HEK293 (cell line): ENCODE results near the gene TOP3A.

Experiments used
- BCL11B ChIP-seq: fragments of 450-650 bp; formaldehyde crosslinking; IDR thresholded peaks from 2 replicates; pipeline ENCODE4 v1.5.1; 2016; ENCODE audit warnings: low read depth, missing biosample characterization, missing genetic modification characterization
- BCL6B ChIP-seq: fragments of 450-650 bp; formaldehyde crosslinking; IDR thresholded peaks from 2 replicates; pipeline ENCODE4 v1.5.1; 2017; ENCODE audit warnings: missing biosample characterization, missing genetic modification characterization
- HOXA7 ChIP-seq: sonication (generic); formaldehyde crosslinking; IDR thresholded peaks from 2 replicates; pipeline ENCODE4 v1.8.1; 2022; ENCODE audit warnings: missing genetic modification reagents, borderline replicate concordance
- PRDM6 ChIP-seq: fragments of 450-650 bp; formaldehyde crosslinking; IDR thresholded peaks from 2 replicates; pipeline ENCODE4 v1.5.1; 2017; ENCODE audit warnings: missing biosample characterization, missing genetic modification characterization
- SCRT2 ChIP-seq: fragments of 450-650 bp; formaldehyde crosslinking; IDR thresholded peaks from 2 replicates; pipeline ENCODE4 v1.5.1; 2016; ENCODE audit warnings: missing biosample characterization, missing genetic modification characterization
- ZBTB20 ChIP-seq: fragments of 450-650 bp; formaldehyde crosslinking; IDR thresholded peaks from 2 replicates; pipeline ENCODE4 v1.5.1; 2016; ENCODE audit warnings: missing biosample characterization, missing genetic modification characterization
- ZFP37 ChIP-seq: fragments of 450-650 bp; formaldehyde crosslinking; IDR thresholded peaks from 2 replicates; pipeline ENCODE4 v1.5.1; 2016; ENCODE audit warnings: missing biosample characterization, missing genetic modification characterization
- ZNF10 ChIP-seq: fragments of 450-650 bp; formaldehyde crosslinking; IDR thresholded peaks from 2 replicates; pipeline ENCODE4 v1.5.1; 2017; ENCODE audit warnings: missing biosample characterization, missing genetic modification characterization
- ZNF169 ChIP-seq: fragments of 450-650 bp; formaldehyde crosslinking; IDR thresholded peaks from 2 replicates; pipeline ENCODE4 v1.5.1; 2016; ENCODE audit warnings: missing biosample characterization, missing genetic modification characterization
- ZNF223 ChIP-seq: fragments of 450-650 bp; formaldehyde crosslinking; IDR thresholded peaks from 2 replicates; pipeline ENCODE4 v1.5.1; 2016; ENCODE audit warnings: missing biosample characterization, missing genetic modification characterization
- ZNF37A ChIP-seq: fragments of 450-650 bp; IDR thresholded peaks from 2 replicates; pipeline ENCODE4 v1.5.1; 2018; ENCODE audit warnings: missing biosample characterization, missing genetic modification characterization
- ZNF394 ChIP-seq: fragments of 450-650 bp; formaldehyde crosslinking; IDR thresholded peaks from 2 replicates; pipeline ENCODE4 v1.5.1; 2016; ENCODE audit warnings: missing biosample characterization, missing genetic modification characterization, mild to moderate bottlenecking, moderate library complexity, borderline replicate concordance
- ZNF501 ChIP-seq: fragments of 450-650 bp; formaldehyde crosslinking; IDR thresholded peaks from 2 replicates; pipeline ENCODE4 v1.5.1; 2016; ENCODE audit warnings: missing biosample characterization, missing genetic modification characterization
- ZNF544 ChIP-seq: fragments of 450-650 bp; formaldehyde crosslinking; IDR thresholded peaks from 2 replicates; pipeline ENCODE4 v1.5.0; 2017; ENCODE audit warnings: missing biosample characterization, missing genetic modification characterization
- ZNF561 ChIP-seq: fragments of 450-650 bp; IDR thresholded peaks from 2 replicates; pipeline ENCODE4 v1.5.1; 2018; ENCODE audit warnings: missing biosample characterization, missing genetic modification characterization, borderline replicate concordance
- ZNF610 ChIP-seq: fragments of 450-650 bp; formaldehyde crosslinking; IDR thresholded peaks from 2 replicates; pipeline ENCODE4 v1.5.1; 2016; ENCODE audit warnings: missing biosample characterization, missing genetic modification characterization, borderline replicate concordance
- ZNF624 ChIP-seq: fragments of 450-650 bp; formaldehyde crosslinking; IDR thresholded peaks from 2 replicates; pipeline ENCODE4 v1.5.1; 2017; ENCODE audit warnings: missing biosample characterization, missing genetic modification characterization
- ZNF639 ChIP-seq: fragments of 450-650 bp; formaldehyde crosslinking; IDR thresholded peaks from 2 replicates; pipeline ENCODE4 v1.5.1; 2016; ENCODE audit warnings: missing biosample characterization, missing genetic modification characterization
- ZNF830 ChIP-seq: fragments of 450-650 bp; IDR thresholded peaks from 2 replicates; pipeline ENCODE4 v1.5.0; 2018; ENCODE audit warnings: missing biosample characterization, missing genetic modification characterization, low read depth, mild to moderate bottlenecking, moderate library complexity
- ZSCAN30 ChIP-seq: fragments of 450-650 bp; IDR thresholded peaks from 2 replicates; pipeline ENCODE4 v1.5.1; 2018; ENCODE audit warnings: missing biosample characterization, mild to moderate bottlenecking, missing genetic modification characterization, moderate library complexity
- ZXDB ChIP-seq: fragments of 450-650 bp; formaldehyde crosslinking; IDR thresholded peaks from 2 replicates; pipeline ENCODE4 v1.5.1; 2016; ENCODE audit warnings: missing biosample characterization, missing genetic modification characterization
- TF ChIP-seq, protein P1 (sequence below): fragments of 450-650 bp; formaldehyde crosslinking; IDR thresholded peaks from 2 replicates; pipeline ENCODE4; 2016; ENCODE audit warnings: missing biosample characterization, missing genetic modification characterization
- TF ChIP-seq, protein P2 (sequence below): fragments of 450-650 bp; formaldehyde crosslinking; IDR thresholded peaks from 2 replicates; pipeline ENCODE4 v1.5.1; 2016; ENCODE audit warnings: missing biosample characterization, missing genetic modification characterization
- TF ChIP-seq, protein P3 (sequence below): fragments of 450-650 bp; formaldehyde crosslinking; IDR thresholded peaks from 2 replicates; pipeline ENCODE4 v1.5.1; 2016; ENCODE audit warnings: missing biosample characterization, missing genetic modification characterization, borderline replicate concordance
- TF ChIP-seq, protein P4 (sequence below): fragments of 450-650 bp; formaldehyde crosslinking; IDR thresholded peaks from 2 replicates; pipeline ENCODE4 v1.5.1; 2017; ENCODE audit warnings: missing biosample characterization, missing genetic modification characterization
- TF ChIP-seq, protein P5 (sequence below): fragments of 450-650 bp; formaldehyde crosslinking; IDR thresholded peaks from 2 replicates; pipeline ENCODE4 v1.5.1; 2016; ENCODE audit warnings: missing biosample characterization, missing genetic modification characterization

Gene TOP3A

GRCh38 chr17:18363101-18364049 is 48.6 kb upstream of the TOP3A start, which contains the start of gene SHMT1 (continued):
- no peak for TF ChIP-seq ZNF561
- TF ChIP-seq, protein P1, sequence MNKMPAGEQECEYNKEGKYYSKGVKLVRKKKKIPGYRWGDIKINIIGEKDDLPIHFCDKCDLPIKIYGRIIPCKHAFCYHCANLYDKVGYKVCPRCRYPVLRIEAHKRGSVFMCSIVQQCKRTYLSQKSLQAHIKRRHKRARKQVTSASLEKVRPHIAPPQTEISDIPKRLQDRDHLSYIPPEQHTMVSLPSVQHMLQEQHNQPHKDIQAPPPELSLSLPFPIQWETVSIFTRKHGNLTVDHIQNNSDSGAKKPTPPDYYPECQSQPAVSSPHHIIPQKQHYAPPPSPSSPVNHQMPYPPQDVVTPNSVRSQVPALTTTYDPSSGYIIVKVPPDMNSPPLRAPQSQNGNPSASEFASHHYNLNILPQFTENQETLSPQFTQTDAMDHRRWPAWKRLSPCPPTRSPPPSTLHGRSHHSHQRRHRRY, result no peak
- no peak for TF ChIP-seq ZNF37A (tag by site-specific recombination)
- no peak for TF ChIP-seq SCRT2
- TF ChIP-seq ZNF830 (tag by site-specific recombination), result no peak
- 0 out of 2 replicates have a peak, but pooled peaks have one; percentile 34 for TF ChIP-seq ZNF223 (tag by site-specific recombination)
- no peak for TF ChIP-seq ZSCAN30 (tag by site-specific recombination)
- TF ChIP-seq ZNF624 (tag by site-specific recombination), result no peak
- peak; percentile 47; the same call in 1 of the 2 replicates for TF ChIP-seq ZNF10 (tag by site-specific recombination)
- TF ChIP-seq ZBTB20 (tag by site-specific recombination), result peak; percentile 77
- TF ChIP-seq BCL6B (tag by site-specific recombination), result no peak
- TF ChIP-seq ZXDB (tag by site-specific recombination), result no peak
- TF ChIP-seq ZNF544, result no peak
- no peak for TF ChIP-seq PRDM6
- TF ChIP-seq ZNF639 (tag by site-specific recombination), result no peak
- no peak for TF ChIP-seq ZNF169 (tag by site-specific recombination)
- TF ChIP-seq, protein P2, sequence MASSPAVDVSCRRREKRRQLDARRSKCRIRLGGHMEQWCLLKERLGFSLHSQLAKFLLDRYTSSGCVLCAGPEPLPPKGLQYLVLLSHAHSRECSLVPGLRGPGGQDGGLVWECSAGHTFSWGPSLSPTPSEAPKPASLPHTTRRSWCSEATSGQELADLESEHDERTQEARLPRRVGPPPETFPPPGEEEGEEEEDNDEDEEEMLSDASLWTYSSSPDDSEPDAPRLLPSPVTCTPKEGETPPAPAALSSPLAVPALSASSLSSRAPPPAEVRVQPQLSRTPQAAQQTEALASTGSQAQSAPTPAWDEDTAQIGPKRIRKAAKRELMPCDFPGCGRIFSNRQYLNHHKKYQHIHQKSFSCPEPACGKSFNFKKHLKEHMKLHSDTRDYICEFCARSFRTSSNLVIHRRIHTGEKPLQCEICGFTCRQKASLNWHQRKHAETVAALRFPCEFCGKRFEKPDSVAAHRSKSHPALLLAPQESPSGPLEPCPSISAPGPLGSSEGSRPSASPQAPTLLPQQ (tag by site-specific recombination), result no peak
- no peak; the same call in 1 of the 2 replicates for TF ChIP-seq ZNF501 (tag by site-specific recombination)
- TF ChIP-seq BCL11B (tag by site-specific recombination), result 0 out of 2 replicates have a peak, but pooled peaks have one; percentile 31
- TF ChIP-seq, protein P3, sequence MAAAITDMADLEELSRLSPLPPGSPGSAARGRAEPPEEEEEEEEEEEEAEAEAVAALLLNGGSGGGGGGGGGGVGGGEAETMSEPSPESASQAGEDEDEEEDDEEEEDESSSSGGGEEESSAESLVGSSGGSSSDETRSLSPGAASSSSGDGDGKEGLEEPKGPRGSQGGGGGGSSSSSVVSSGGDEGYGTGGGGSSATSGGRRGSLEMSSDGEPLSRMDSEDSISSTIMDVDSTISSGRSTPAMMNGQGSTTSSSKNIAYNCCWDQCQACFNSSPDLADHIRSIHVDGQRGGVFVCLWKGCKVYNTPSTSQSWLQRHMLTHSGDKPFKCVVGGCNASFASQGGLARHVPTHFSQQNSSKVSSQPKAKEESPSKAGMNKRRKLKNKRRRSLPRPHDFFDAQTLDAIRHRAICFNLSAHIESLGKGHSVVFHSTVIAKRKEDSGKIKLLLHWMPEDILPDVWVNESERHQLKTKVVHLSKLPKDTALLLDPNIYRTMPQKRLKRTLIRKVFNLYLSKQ, result no peak
- TF ChIP-seq, protein P4, sequence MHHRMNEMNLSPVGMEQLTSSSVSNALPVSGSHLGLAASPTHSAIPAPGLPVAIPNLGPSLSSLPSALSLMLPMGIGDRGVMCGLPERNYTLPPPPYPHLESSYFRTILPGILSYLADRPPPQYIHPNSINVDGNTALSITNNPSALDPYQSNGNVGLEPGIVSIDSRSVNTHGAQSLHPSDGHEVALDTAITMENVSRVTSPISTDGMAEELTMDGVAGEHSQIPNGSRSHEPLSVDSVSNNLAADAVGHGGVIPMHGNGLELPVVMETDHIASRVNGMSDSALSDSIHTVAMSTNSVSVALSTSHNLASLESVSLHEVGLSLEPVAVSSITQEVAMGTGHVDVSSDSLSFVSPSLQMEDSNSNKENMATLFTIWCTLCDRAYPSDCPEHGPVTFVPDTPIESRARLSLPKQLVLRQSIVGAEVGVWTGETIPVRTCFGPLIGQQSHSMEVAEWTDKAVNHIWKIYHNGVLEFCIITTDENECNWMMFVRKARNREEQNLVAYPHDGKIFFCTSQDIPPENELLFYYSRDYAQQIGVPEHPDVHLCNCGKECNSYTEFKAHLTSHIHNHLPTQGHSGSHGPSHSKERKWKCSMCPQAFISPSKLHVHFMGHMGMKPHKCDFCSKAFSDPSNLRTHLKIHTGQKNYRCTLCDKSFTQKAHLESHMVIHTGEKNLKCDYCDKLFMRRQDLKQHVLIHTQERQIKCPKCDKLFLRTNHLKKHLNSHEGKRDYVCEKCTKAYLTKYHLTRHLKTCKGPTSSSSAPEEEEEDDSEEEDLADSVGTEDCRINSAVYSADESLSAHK (tag by site-specific recombination), result no peak
- TF ChIP-seq ZNF394, result no peak
- TF ChIP-seq ZFP37 (tag by site-specific recombination), result no peak
- TF ChIP-seq HOXA7 (CRISPR knock-in tag), result no peak
- TF ChIP-seq ZNF610 (tag by site-specific recombination), result 0 out of 2 replicates have a peak, but pooled peaks have one; percentile 63
- TF ChIP-seq, protein P5, sequence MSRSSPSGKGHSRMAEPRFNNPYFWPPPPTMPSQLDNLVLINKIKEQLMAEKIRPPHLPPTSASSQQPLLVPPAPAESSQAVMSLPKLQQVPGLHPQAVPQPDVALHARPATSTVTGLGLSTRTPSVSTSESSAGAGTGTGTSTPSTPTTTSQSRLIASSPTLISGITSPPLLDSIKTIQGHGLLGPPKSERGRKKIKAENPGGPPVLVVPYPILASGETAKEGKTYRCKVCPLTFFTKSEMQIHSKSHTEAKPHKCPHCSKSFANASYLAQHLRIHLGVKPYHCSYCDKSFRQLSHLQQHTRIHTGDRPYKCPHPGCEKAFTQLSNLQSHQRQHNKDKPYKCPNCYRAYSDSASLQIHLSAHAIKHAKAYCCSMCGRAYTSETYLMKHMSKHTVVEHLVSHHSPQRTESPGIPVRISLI (tag by site-specific recombination), result no peak
